GM06990 (cell line): ENCODE measurements around the gene ALDH2.

Experiments used
- DNase-seq: peaks from one replicate; pipeline ENCODE4 v3.0.0-alpha.2; 2011; ENCODE audit not compliant: insufficient read length; ENCODE audit errors: extremely low read depth
- H3K27me3 ChIP-seq: replicated peaks from 2 replicates; pipeline ENCODE4 v1.6.0; 2011; ENCODE audit warnings: low read length; ENCODE audit not compliant: control insufficient read depth, insufficient read depth
- H3K36me3 ChIP-seq: 2 replicates; pipeline ENCODE4 v1.5.1; 2011; ENCODE audit warnings: low read length; ENCODE audit not compliant: control insufficient read depth, insufficient read depth
- H3K4me3 ChIP-seq: replicated peaks from 2 replicates; pipeline ENCODE4 v1.5.1; 2011; ENCODE audit warnings: low read depth, mild to moderate bottlenecking, control low read depth, low read length
- TF ChIP-seq, protein P1 (sequence below): IDR thresholded peaks from 2 replicates; pipeline ENCODE4 v1.5.1; 2011; ENCODE audit warnings: low read length, control low read depth, mild to moderate bottlenecking, inconsistent platforms; ENCODE audit not compliant: insufficient read depth, poor library complexity, severe bottlenecking

ALDH2 gene

DNA sequence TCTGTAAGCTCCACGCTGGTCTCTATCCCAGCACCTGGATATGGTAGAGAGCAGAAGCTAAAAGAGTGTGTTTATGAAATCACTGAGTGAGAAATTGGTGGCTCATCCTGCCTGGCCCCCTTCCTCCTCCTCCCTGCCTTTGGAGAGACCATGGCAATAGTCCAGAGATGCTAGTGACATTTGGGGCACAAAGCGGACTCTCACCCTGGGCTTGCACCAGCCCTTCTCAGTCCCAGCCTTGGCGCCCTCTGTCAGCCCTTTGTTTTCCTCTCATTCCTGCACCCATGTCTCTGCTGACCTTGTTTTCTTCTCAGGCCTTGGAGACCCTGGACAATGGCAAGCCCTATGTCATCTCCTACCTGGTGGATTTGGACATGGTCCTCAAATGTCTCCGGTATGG, 18.2 kb downstream of the ALDH2 start:
- no peaks in the 10 kb centered on the region for H3K27me3 ChIP-seq
- H3K36me3 ChIP-seq = no peaks in the 10 kb centered on the region
- DNase-seq = no peak
- TF ChIP-seq, protein P1, sequence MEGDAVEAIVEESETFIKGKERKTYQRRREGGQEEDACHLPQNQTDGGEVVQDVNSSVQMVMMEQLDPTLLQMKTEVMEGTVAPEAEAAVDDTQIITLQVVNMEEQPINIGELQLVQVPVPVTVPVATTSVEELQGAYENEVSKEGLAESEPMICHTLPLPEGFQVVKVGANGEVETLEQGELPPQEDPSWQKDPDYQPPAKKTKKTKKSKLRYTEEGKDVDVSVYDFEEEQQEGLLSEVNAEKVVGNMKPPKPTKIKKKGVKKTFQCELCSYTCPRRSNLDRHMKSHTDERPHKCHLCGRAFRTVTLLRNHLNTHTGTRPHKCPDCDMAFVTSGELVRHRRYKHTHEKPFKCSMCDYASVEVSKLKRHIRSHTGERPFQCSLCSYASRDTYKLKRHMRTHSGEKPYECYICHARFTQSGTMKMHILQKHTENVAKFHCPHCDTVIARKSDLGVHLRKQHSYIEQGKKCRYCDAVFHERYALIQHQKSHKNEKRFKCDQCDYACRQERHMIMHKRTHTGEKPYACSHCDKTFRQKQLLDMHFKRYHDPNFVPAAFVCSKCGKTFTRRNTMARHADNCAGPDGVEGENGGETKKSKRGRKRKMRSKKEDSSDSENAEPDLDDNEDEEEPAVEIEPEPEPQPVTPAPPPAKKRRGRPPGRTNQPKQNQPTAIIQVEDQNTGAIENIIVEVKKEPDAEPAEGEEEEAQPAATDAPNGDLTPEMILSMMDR = no peak
- H3K4me3 ChIP-seq = no peak overlapping the region

DNA sequence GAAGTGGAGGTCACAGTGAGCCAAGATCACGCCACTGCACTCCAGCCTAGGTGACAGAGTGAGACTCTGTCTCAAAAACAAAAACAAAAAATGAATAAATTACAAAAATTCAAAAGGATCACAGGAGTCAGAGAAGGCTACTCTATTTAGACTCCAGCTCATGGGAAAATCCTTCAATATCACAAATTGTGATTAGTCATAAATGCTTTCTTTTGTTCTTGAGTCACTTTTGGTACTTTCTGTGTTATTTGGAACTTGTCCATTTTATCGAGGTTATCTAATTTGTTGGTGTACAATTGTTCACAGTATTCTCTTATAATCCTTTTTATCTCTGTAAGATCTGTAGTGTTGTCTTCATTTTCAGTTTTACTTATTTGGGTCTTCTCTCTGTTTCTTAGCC, 18.9 kb downstream of the ALDH2 start:
- H3K27me3 ChIP-seq = no peaks in the 10 kb centered on the region
- no peaks in the 10 kb centered on the region for H3K36me3 ChIP-seq
- DNase-seq = no peak
- TF ChIP-seq, protein P1 = no peak
- no peak overlapping the region for H3K4me3 ChIP-seq

DNA sequence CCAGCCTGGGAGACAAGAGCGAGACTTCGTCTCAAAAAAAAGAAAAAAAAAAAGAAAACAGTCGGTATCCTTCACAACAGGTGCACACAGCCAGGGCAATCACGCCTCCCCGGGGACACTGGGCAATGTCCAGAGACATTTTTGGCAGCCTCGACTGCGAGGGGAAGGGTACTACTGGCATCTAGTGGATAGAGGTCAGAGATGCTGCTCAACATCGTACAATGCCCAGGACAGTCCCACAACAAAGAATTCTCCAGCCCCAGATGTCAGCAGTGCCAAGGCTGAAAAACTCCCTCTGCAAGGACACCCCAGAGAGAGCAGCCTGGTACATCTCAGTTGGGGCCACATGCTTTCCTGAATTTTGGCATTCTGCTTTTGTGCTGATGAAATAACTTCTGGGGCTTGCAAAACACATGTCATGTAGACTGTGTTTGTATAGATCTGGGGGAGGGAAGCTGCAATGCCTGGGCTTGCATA, 21.5 kb downstream of the ALDH2 start:
- no peak for DNase-seq
- H3K36me3 ChIP-seq = no peaks in the 10 kb centered on the region
- H3K4me3 ChIP-seq = no peak overlapping the region
- no peaks in the 10 kb centered on the region for H3K27me3 ChIP-seq
- TF ChIP-seq, protein P1 = peak; percentile 71

DNA sequence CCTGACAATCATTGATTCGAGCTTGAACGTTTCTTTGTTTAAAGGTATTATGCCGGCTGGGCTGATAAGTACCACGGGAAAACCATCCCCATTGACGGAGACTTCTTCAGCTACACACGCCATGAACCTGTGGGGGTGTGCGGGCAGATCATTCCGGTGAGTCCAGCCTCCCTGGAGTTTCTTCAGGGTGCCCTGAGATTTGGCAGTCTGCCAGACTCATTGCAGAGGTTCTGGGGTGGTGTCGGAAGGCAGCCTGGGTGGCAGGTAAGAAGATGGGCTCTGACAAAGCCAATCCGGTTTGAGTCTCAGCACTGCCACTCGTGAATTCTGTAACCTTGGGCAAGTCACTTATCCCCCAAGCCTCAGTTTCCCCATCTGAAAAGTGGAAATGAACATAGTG, 23.0 kb downstream of the ALDH2 start:
- DNase-seq = no peak
- H3K36me3 ChIP-seq = no peaks in the 10 kb centered on the region
- TF ChIP-seq, protein P1 = no peak
- H3K27me3 ChIP-seq = no peaks in the 10 kb centered on the region
- no peak overlapping the region for H3K4me3 ChIP-seq

DNA sequence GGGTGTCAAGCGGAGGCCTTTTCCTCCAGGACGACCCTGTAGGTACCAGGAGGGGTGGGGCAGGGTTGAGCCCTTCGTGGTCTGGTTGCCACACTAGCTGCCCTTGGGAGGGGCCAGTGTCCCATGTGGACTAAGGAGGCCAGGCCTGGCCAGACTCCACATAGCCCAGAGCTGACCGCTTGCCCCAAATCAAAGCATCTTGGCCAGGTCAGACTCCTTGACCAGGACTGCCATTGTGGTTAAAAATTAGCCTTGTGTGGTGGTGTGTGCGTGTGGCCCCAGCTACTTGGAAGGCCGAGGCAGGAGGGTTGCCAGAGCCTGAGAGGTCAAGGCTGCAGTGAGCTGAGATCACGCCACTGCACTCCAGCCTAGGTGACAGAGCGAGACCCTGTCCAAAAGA, 24.8 kb downstream of the ALDH2 start:
- Histone ChIP-seq H3K36me3 (no peaks in the 10 kb centered on the region), H3K27me3 (no peaks in the 10 kb centered on the region), H3K4me3 (no peak overlapping the region)
- TF ChIP-seq, protein P1 = no peak
- DNase-seq = no peak
